HL-60 (cell line): ENCODE results near the gene PDZD4.

ENCODE experiments used
- CTCF ChIP-seq: IDR thresholded peaks from one replicate; pipeline ENCODE4 v1.5.1; 2011; ENCODE audit warnings: low read length, control low read depth, inconsistent platforms; ENCODE audit not compliant: insufficient read depth
- GABPA ChIP-seq: IDR thresholded peaks from 2 replicates; pipeline ENCODE4 v1.6.1; 2012; ENCODE audit warnings: low read depth
- POLR2AphosphoS5 ChIP-seq: IDR thresholded peaks from 2 replicates; pipeline ENCODE4 v1.6.1; 2012; ENCODE audit warnings: low read depth
- REST ChIP-seq: IDR thresholded peaks from 2 replicates; pipeline ENCODE4 v1.6.1; 2012; ENCODE audit warnings: low read depth; ENCODE audit not compliant: insufficient replicate concordance

DNA sequence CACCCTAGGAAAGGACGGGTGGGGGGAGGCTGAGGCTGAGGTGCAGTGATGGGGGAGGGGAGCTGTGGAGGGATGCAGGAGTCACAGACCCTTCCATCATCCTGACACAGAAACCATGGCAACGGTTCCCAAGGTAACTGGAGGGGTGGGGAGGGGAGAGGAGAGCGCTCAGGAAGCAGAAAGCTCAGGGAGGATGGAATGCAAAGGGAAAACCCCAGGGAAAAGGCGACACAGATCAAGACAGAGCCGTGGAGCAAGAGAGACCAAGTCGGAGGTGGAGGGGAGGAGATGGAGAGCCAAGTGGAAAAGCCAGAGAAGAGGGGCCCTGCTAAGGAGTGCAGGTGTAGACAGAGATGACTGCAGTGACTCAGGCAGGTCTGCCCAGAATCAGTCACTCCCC lies 41.1 kb upstream of the PDZD4 start:
- TF ChIP-seq CTCF: no peak
- no peak for TF ChIP-seq POLR2AphosphoS5
- no peak for TF ChIP-seq GABPA
- TF ChIP-seq REST: no peak
